ENCODE measurements around the gene FRMD8. TPM values are rescaled to one million over a fixed set of nuclear protein-coding genes. Genes with fewer than 3 reads are reported as not detected.

Gene FRMD8
- total and polyA plus RNA-seq, 2 donors from 2014 or later, result 9.4 to 41.3 TPM

GRCh38 chr11:65377777-65378176 is 8.7 kb upstream of the FRMD8 start:
- Histone ChIP-seq H3K36me3 (ENCODE audit: control insufficient read depth in 2 of 3, insufficient read depth in 3 of 3, low read length in 3 of 3) (no peaks in the 10 kb centered on the region), H3K9me3 (ENCODE audit: control insufficient read depth in 2 of 3, insufficient read depth in 1 of 3, low read length in 3 of 3) (no peaks in the 10 kb centered on the region), H3K27me3 (ENCODE audit: control insufficient read depth, insufficient read depth, low read length) (no peaks in the 10 kb centered on the region), H3K9ac (ENCODE audit: low read length in 3 of 3) (peak overlapping the region in 2 of 3 donors; percentile 0 to 22), H3K4me1 (ENCODE audit: control insufficient read depth in 2 of 3, insufficient read depth in 2 of 3, low read depth in 1 of 3, low read length in 3 of 3) (peaks cover 0 to 49% (median 48%) of the 10 kb centered on the region in 3 donors), H3K4me3 (ENCODE audit: low read length in 3 of 3) (peak overlapping the region in 1 of 3 donors; percentile 17), H3K27ac (ENCODE audit: low read depth in 2 of 2, low read length in 2 of 2) (peak overlapping the region; percentile 47 to 80)
- TF ChIP-seq, protein P1, sequence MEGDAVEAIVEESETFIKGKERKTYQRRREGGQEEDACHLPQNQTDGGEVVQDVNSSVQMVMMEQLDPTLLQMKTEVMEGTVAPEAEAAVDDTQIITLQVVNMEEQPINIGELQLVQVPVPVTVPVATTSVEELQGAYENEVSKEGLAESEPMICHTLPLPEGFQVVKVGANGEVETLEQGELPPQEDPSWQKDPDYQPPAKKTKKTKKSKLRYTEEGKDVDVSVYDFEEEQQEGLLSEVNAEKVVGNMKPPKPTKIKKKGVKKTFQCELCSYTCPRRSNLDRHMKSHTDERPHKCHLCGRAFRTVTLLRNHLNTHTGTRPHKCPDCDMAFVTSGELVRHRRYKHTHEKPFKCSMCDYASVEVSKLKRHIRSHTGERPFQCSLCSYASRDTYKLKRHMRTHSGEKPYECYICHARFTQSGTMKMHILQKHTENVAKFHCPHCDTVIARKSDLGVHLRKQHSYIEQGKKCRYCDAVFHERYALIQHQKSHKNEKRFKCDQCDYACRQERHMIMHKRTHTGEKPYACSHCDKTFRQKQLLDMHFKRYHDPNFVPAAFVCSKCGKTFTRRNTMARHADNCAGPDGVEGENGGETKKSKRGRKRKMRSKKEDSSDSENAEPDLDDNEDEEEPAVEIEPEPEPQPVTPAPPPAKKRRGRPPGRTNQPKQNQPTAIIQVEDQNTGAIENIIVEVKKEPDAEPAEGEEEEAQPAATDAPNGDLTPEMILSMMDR (IDR thresholded peaks at IDR 0.05; ENCODE audit: borderline replicate concordance, extremely low read depth, insufficient read depth), result no peak
- FAIRE-seq (no peak), DNase-seq (no peak)
- intact Hi-C loops (cut with DNase I), result no loop called here

- Histone ChIP-seq H3K9me3 (ENCODE audit: control insufficient read depth in 2 of 3, insufficient read depth in 1 of 3, low read length in 3 of 3) (no peaks in the 10 kb centered on the region), H3K4me3 (ENCODE audit: low read length in 3 of 3) (peak overlapping the region in 1 of 3 donors; percentile 32), H3K27me3 (ENCODE audit: control insufficient read depth, insufficient read depth, low read length) (no peaks in the 10 kb centered on the region), H3K4me1 (ENCODE audit: control insufficient read depth in 2 of 3, insufficient read depth in 2 of 3, low read depth in 1 of 3, low read length in 3 of 3) (peaks cover 0 to 54% (median 54%) of the 10 kb centered on the region in 3 donors), H3K9ac (ENCODE audit: low read length in 3 of 3) (peak overlapping the region in 2 of 3 donors; percentile 0 to 22), H3K36me3 (ENCODE audit: control insufficient read depth in 2 of 3, insufficient read depth in 3 of 3, low read length in 3 of 3) (no peaks in the 10 kb centered on the region), H3K27ac (ENCODE audit: low read depth in 2 of 2, low read length in 2 of 2) (peak overlapping the region; percentile 49 to 80)
- DNase-seq (peak in 4 of 5 donors; percentile 77 to 85 (median 83)), FAIRE-seq (no peak)
- TF ChIP-seq, protein P1 (IDR thresholded peaks at IDR 0.05; ENCODE audit: borderline replicate concordance, extremely low read depth, insufficient read depth), result no peak
- intact Hi-C loops (cut with DNase I), result no loop called here
These were observed 8.1 kb upstream of the FRMD8 start for GRCh38 chr11:65378208-65378927.

DNA sequence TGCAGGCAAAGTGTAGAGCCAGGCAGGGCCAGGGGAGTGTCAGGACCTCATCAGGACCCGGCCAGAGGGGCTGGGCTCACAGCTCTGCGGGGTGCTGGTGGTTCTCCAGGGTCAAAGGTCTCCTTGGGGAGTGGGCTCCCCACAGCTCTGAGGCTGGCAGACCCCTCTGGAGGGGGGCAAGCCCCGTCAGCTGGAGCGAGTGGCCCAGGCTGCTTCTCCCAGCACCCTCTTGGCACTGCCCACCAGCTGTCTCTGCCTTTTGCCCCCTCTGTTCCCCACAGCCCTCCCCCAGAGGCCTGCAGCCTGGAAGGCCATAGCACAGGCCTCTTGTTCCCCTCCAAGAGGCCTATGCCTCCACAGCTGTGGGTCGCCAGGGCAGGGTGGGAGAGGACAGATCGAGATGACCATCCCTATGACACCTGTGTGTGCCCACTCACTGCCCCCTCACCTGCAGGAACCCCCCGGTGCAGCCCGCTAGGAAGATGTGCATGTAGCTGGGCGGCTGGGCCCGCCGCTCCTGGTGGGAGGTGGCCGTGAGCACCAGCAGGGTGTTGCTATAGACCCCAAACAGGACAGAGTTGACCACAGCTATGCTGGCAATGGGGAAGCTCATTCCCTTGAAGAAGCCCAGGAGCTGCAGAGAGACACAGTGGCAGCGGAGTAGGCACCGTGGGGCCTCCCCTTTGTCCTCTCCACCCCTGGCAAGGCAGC is 7.4 kb upstream of the FRMD8 start:
- peak overlapping the region in 1 of 3 donors; percentile 32 for H3K4me3 ChIP-seq (ENCODE audit: low read length in 3 of 3)

More for the DNA sequence above, 7.4 kb upstream of the FRMD8 start:
- Histone ChIP-seq H3K4me1 (ENCODE audit: control insufficient read depth in 2 of 3, insufficient read depth in 2 of 3, low read depth in 1 of 3, low read length in 3 of 3) (peaks cover 0 to 58% (median 54%) of the 10 kb centered on the region in 3 donors), H3K27me3 (ENCODE audit: control insufficient read depth, insufficient read depth, low read length) (no peaks in the 10 kb centered on the region), H3K9me3 (ENCODE audit: control insufficient read depth in 2 of 3, insufficient read depth in 1 of 3, low read length in 3 of 3) (no peaks in the 10 kb centered on the region), H3K27ac (ENCODE audit: low read depth in 2 of 2, low read length in 2 of 2) (peak overlapping the region; percentile 49 to 80), H3K36me3 (ENCODE audit: control insufficient read depth in 2 of 3, insufficient read depth in 3 of 3, low read length in 3 of 3) (no peaks in the 10 kb centered on the region), H3K9ac (ENCODE audit: low read length in 3 of 3) (peak overlapping the region in 1 of 3 donors; percentile 40)
- FAIRE-seq (no peak), DNase-seq (no peak)
- TF ChIP-seq, protein P1 (IDR thresholded peaks at IDR 0.05; ENCODE audit: borderline replicate concordance, extremely low read depth, insufficient read depth), result no peak
- intact Hi-C loops (cut with DNase I), result no loop called here

Data from kidney (tissue), 14 donors.